PFSK-1 (cell line): ENCODE data around the gene CNTNAP2.

Source experiments
- POLR2AphosphoS5 ChIP-seq: IDR thresholded peaks from 2 replicates; pipeline ENCODE4 v1.6.1; 2012; ENCODE audit warnings: low read depth, mild to moderate bottlenecking, control low read depth, low read length, moderate library complexity
- REST ChIP-seq, 2 experiments: IDR thresholded peaks; 2 replicates each; pipeline versions ENCODE4 v1.6.1 to v1.8.0; 2011 to 2012; ENCODE audit warnings: low read depth in 2 of 2, low read length in 2 of 2, control low read depth in 1 of 2, inconsistent platforms in 1 of 2, mild to moderate bottlenecking in 1 of 2, moderate library complexity in 1 of 2; ENCODE audit not compliant: insufficient read depth in 1 of 2

GRCh38 chr7:146787266-146787665 lies 670.7 kb downstream of the CNTNAP2 start:
- no peak for TF ChIP-seq POLR2AphosphoS5
- no peak for TF ChIP-seq REST (IDR thresholded peaks at IDR 0.05; ENCODE audit: insufficient read depth in 1 of 2, low read depth in 2 of 2, low read length in 2 of 2)
